ENCODE measurements around the gene AHCYL2. TPM values are rescaled to one million over a fixed set of nuclear protein-coding genes. Genes with fewer than 3 reads are reported as not detected.

The AHCYL2 gene
- total RNA-seq, 1 experiment from 2014 or later = 23.2 TPM

DNA sequence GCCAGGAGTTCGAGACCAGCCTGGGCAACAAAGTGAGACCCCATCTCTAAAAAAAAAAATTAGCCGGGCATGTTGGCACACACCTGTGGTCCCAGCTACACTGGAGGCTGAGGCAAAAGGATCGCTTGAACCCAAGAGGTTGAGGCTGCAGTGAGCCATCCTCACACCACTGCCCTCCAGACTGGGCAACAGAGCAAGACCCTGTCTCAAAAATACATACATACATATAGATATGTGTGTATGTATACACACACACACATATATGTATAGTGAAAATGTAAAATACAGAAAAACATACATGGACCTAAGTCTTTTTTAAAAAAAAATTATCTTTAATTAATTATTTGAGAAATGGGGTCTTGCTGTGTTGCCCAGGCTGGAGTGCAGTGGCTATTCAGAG, 30.9 kb upstream of the AHCYL2 start:
- TF ChIP-seq CTCF (conservative IDR thresholded peaks at IDR 0.05) = no peak

More for the DNA sequence above, 30.9 kb upstream of the AHCYL2 start:
- Histone ChIP-seq H4K5ac (ENCODE audit: insufficient read length, low read depth, low read length) (no peak overlapping the region), H3K4me2 (ENCODE audit: insufficient read depth, insufficient read length, low read length) (no peak overlapping the region), H2BK120ac (ENCODE audit: low read depth, low read length, poor library complexity, severe bottlenecking) (no peak overlapping the region), H3K18ac (ENCODE audit: insufficient read length, low read depth, low read length) (no peak overlapping the region), H3K79me2 (ENCODE audit: insufficient read depth, low read length) (peaks cover 26% of the 10 kb centered on the region; the same call in 1 of the 2 replicates), H3K56ac (ENCODE audit: insufficient read length, low read depth, low read length) (no peak overlapping the region), H3K9me3 (ENCODE audit: control insufficient read depth, low read depth, low read length) (no peaks in the 10 kb centered on the region), H2AFZ (ENCODE audit: low read length) (no peak overlapping the region), H2BK12ac (ENCODE audit: insufficient read length, low read depth, low read length) (no peak overlapping the region), H4K20me1 (ENCODE audit: control insufficient read depth, insufficient read depth, insufficient read length) (peaks cover 2% of the 10 kb centered on the region), H4K91ac (ENCODE audit: insufficient read length, low read depth, low read length) (no peak overlapping the region), H3K27me3 (ENCODE audit: insufficient read depth, low read length) (no peaks in the 10 kb centered on the region; the same call in 1 of the 2 replicates), H2BK15ac (ENCODE audit: low read depth, low read length) (no peak overlapping the region), H3K9ac (ENCODE audit: extremely low read depth, insufficient read length, low read length) (no peak overlapping the region), H3T11ph (ENCODE audit: low read length) (no peak overlapping the region), H3K79me1 (ENCODE audit: insufficient read depth, low read depth, low read length, poor library complexity, severe bottlenecking) (peaks cover 12% of the 10 kb centered on the region), H3K27ac (ENCODE audit: insufficient read length, low read depth, low read length) (no peak overlapping the region), H3K4ac (ENCODE audit: low read depth, low read length) (no peak overlapping the region), H3K14ac (ENCODE audit: insufficient read depth, low read length) (no peak overlapping the region), H4K8ac (replicated peaks; ENCODE audit: insufficient read length, low read depth, low read length) (no peak overlapping the region), H3K4me1 (ENCODE audit: insufficient read depth, low read length) (no peaks in the 10 kb centered on the region; the same call in none of the 2 replicates), H3K23ac (ENCODE audit: insufficient read length, low read depth, low read length) (no peak overlapping the region), H2BK20ac (ENCODE audit: low read depth, low read length, poor library complexity, severe bottlenecking) (no peak overlapping the region), H3K23me2 (ENCODE audit: insufficient read length, low read depth, low read length, poor library complexity, severe bottlenecking) (peaks cover 10% of the 10 kb centered on the region), H2BK5ac (ENCODE audit: insufficient read length, low read length) (no peak overlapping the region), H2AK5ac (ENCODE audit: insufficient read length, low read length) (no peak overlapping the region)
- H3K9me3 Mint-ChIP-seq = no peaks in the 10 kb centered on the region
- no peaks in the 10 kb centered on the region for H3K27me3 Mint-ChIP-seq (ENCODE audit: low read depth)
- no peak overlapping the region for H3K4me3 Mint-ChIP-seq
- no peak for DNase-seq
- no peak overlapping the region for H3K27ac Mint-ChIP-seq
- no CpG with 5 or more reads among the region's 3 CpGs for WGBS (ENCODE audit: extremely low coverage, insufficient read length, low lambda C conversion rate)
- peaks cover 14 to 39% (median 38%) of the 10 kb centered on the region in 3 experiments; a peak in 6 of 7 replicates for H3K36me3 Mint-ChIP-seq (ENCODE audit: insufficient read depth in 1 of 3, low read depth in 3 of 3)
- H3K4me1 Mint-ChIP-seq = peaks cover 28 to 30% of the 10 kb centered on the region in 2 experiments

Data from H9 (cell line).